ENCODE data around the gene SLC39A11. TPM values are rescaled to one million over a fixed set of nuclear protein-coding genes. Genes with fewer than 3 reads are reported as not detected.

SLC39A11 gene
- total RNA-seq, 2 donors from 2014 or later = 18.1 to 20.1 TPM

DNA sequence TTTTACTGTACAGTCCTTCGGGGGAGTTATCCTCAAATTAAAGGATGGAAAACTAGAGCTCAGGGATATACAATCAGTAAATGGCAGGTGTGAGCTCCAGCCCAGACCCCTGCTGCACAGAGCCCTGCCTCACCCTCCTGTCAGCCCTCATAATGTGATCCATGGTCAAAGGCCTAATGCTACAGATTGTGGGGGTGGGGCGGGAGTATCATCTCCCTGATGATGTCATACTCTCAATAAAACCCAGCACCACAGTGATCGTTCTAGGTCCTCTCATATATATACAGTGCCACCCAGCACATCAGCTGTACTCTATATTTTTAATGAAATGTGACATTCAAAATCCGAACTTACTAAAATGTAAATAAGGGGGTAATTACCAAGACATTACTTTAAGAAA, 61.5 kb downstream of the SLC39A11 start:
- no peaks in the 10 kb centered on the region for H3K36me3 Mint-ChIP-seq (ENCODE audit: low read depth)
- no peak overlapping the region for H3K4me3 Mint-ChIP-seq
- Histone ChIP-seq H3K4me3 (ENCODE audit: low read length) (no peak overlapping the region), H3K9me3 (ENCODE audit: control insufficient read depth, low read length) (no peaks in the 10 kb centered on the region), H3K27ac (ENCODE audit: low read depth, low read length) (no peak overlapping the region), H3K36me3 (ENCODE audit: control insufficient read depth, insufficient read depth, low read length) (no peaks in the 10 kb centered on the region), H3K9ac (ENCODE audit: extremely low read depth, low read length, poor library complexity, severe bottlenecking) (no peak overlapping the region), H3K27me3 (ENCODE audit: control insufficient read depth, insufficient read depth, low read length, poor library complexity, severe bottlenecking) (no peaks in the 10 kb centered on the region), H3K4me1 (ENCODE audit: control insufficient read depth, insufficient read depth, low read length) (peaks cover 11% of the 10 kb centered on the region)
- H3K4me1 Mint-ChIP-seq = peaks cover 14% of the 10 kb centered on the region
- TF ChIP-seq, protein P1, sequence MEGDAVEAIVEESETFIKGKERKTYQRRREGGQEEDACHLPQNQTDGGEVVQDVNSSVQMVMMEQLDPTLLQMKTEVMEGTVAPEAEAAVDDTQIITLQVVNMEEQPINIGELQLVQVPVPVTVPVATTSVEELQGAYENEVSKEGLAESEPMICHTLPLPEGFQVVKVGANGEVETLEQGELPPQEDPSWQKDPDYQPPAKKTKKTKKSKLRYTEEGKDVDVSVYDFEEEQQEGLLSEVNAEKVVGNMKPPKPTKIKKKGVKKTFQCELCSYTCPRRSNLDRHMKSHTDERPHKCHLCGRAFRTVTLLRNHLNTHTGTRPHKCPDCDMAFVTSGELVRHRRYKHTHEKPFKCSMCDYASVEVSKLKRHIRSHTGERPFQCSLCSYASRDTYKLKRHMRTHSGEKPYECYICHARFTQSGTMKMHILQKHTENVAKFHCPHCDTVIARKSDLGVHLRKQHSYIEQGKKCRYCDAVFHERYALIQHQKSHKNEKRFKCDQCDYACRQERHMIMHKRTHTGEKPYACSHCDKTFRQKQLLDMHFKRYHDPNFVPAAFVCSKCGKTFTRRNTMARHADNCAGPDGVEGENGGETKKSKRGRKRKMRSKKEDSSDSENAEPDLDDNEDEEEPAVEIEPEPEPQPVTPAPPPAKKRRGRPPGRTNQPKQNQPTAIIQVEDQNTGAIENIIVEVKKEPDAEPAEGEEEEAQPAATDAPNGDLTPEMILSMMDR (conservative IDR thresholded peaks at IDR 0.05) = no peak
- WGBS, 2 experiments (ENCODE audit: insufficient coverage in 1 of 2, insufficient read length in 1 of 2) = 78 to 92% methylated on average over 2 to 4 of the region's 4 CpGs
- no peaks in the 10 kb centered on the region for H3K9me3 Mint-ChIP-seq
- DNase-seq = no peak
- H3K27ac Mint-ChIP-seq = no peak overlapping the region
- H3K27me3 Mint-ChIP-seq (ENCODE audit: insufficient read depth) = peaks cover 2% of the 10 kb centered on the region

DNA sequence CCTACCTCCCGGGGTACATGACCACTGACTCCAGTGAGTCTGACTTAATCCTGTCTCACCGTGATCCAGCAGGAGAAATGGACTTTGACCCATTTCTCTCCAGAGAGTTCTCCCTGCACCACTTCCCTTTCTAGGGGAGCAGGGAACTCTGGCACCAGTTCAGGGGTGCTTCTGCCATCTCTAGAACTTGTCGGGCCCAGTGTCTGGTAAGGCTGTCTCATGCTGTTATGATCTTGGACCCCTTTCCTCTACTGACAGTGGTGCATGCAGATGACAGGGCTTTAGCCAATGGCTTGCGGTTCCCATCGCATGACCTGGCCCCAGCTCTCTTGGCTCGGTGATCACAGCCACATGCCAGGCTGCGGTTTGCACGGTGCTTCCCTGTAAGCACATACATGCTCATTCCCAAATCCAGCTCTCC, 62.0 kb downstream of the SLC39A11 start:
- Mint-ChIP-seq H3K27me3 (ENCODE audit: insufficient read depth) (peaks cover 2% of the 10 kb centered on the region), H3K4me1 (peaks cover 14% of the 10 kb centered on the region), H3K36me3 (ENCODE audit: low read depth) (no peaks in the 10 kb centered on the region), H3K27ac (no peak overlapping the region), H3K4me3 (no peak overlapping the region), H3K9me3 (no peaks in the 10 kb centered on the region)
- Histone ChIP-seq H3K9ac (ENCODE audit: extremely low read depth, low read length, poor library complexity, severe bottlenecking) (no peak overlapping the region), H3K4me3 (ENCODE audit: low read length) (no peak overlapping the region), H3K9me3 (ENCODE audit: control insufficient read depth, low read length) (no peaks in the 10 kb centered on the region), H3K4me1 (ENCODE audit: control insufficient read depth, insufficient read depth, low read length) (peaks cover 11% of the 10 kb centered on the region), H3K36me3 (ENCODE audit: control insufficient read depth, insufficient read depth, low read length) (no peaks in the 10 kb centered on the region), H3K27ac (ENCODE audit: low read depth, low read length) (no peak overlapping the region), H3K27me3 (ENCODE audit: control insufficient read depth, insufficient read depth, low read length, poor library complexity, severe bottlenecking) (no peaks in the 10 kb centered on the region)
- DNase-seq = peak; percentile 44
- WGBS, 2 experiments (ENCODE audit: insufficient coverage in 1 of 2, insufficient read length in 1 of 2) = 92% methylated on average over 7 to 8 of the region's 8 CpGs
- TF ChIP-seq, protein P1 (conservative IDR thresholded peaks at IDR 0.05) = no peak

DNA sequence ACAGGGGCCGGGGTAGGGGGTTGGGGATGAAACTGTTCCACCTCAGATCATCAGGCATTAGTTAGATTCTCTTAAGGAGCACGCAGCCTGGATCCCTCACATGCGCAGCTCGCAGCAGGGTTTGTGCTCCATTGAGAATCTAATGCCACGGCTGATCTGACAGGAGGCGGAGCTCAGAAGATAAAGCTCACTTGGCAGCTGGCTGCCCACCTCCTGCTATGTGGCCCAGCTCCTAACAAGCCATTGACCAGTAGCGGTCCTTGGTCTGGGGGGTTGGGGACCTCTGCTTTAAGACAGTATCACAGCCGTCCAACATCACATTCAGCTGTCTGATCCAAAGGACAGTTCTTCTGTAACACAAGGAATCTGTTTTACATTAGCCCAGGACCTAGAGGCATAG, 62.5 kb downstream of the SLC39A11 start:
- Histone ChIP-seq H3K4me1 (ENCODE audit: control insufficient read depth, insufficient read depth, low read length) (peaks cover 11% of the 10 kb centered on the region), H3K9ac (ENCODE audit: extremely low read depth, low read length, poor library complexity, severe bottlenecking) (no peak overlapping the region), H3K4me3 (ENCODE audit: low read length) (no peak overlapping the region), H3K27ac (ENCODE audit: low read depth, low read length) (no peak overlapping the region), H3K9me3 (ENCODE audit: control insufficient read depth, low read length) (no peaks in the 10 kb centered on the region), H3K27me3 (ENCODE audit: control insufficient read depth, insufficient read depth, low read length, poor library complexity, severe bottlenecking) (no peaks in the 10 kb centered on the region), H3K36me3 (ENCODE audit: control insufficient read depth, insufficient read depth, low read length) (no peaks in the 10 kb centered on the region)
- WGBS, 2 experiments (ENCODE audit: insufficient coverage in 1 of 2, insufficient read length in 1 of 2) = 78 to 86% methylated on average over 7 to 8 of the region's 8 CpGs
- Mint-ChIP-seq H3K4me1 (peaks cover 14% of the 10 kb centered on the region), H3K36me3 (ENCODE audit: low read depth) (no peaks in the 10 kb centered on the region), H3K27ac (no peak overlapping the region), H3K27me3 (ENCODE audit: insufficient read depth) (peaks cover 2% of the 10 kb centered on the region), H3K9me3 (no peaks in the 10 kb centered on the region), H3K4me3 (no peak overlapping the region)
- peak; percentile 42 for DNase-seq
- TF ChIP-seq, protein P1 (conservative IDR thresholded peaks at IDR 0.05) = no peak
